GM21367 (cell line): ENCODE data around the gene ASCC3.

Experiments used
- ATAC-seq: cut with Tn5 transposase; IDR thresholded peaks from one replicate; pipeline ENCODE4 v1.9.1; 2021; ENCODE audit not compliant: unreplicated experiment

Gene ASCC3

DNA sequence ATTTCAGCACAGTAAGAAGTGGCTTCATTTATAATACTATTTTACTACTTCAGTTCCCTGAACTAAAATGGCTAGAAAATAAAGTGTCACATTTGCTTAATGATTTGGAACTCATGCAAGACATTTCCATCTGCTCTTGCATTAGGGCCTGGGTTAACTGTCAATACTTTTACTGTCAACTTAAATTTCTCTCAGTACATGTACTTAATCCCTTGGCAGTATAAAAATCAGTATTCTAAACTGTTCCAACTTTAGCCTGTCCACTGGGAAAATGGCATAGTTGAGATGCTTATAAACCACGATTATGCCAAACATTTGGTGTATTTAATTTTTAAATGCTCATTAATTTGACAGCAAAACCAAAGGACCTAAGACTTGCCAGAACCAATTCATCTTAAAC, 154.5 kb downstream of the ASCC3 start:
- ATAC-seq: no peak

GRCh38 chr6:100724696-100725095, 156.4 kb downstream of the ASCC3 start:
- ATAC-seq: no peak

DNA sequence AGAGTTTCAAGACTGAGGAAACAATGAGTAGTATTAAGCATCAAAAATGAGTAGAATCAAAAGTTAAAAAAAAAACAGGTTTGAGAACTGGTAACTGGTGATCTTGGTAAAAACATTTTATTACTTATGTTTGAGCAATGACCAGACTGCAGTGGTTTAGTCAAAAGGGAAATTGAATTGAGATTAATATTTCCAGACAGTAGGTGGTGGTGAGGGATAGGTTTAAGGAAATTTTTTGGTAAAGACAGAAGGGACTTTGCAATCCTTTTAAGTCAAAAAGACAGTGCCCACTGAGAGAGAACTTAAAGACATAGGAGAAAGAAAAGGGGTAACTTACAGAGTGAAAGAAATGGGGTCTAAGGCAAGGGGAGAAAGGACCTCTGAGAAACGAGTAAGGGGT, 156.9 kb downstream of the ASCC3 start:
- no peak for ATAC-seq

GRCh38 chr6:100721256-100721655, 159.9 kb downstream of the ASCC3 start:
- ATAC-seq: no peak

- ATAC-seq: no peak
Measured at GRCh38 chr6:100719883-100720682, 161.0 kb downstream of the ASCC3 start.

GRCh38 chr6:100712997-100713396, 168.1 kb downstream of the ASCC3 start:
- ATAC-seq: no peak

- ATAC-seq: no peak
Measured at GRCh38 chr6:100706491-100706890, 174.6 kb downstream of the ASCC3 start.

GRCh38 chr6:100704961-100705360, 176.2 kb downstream of the ASCC3 start:
- ATAC-seq: no peak

DNA sequence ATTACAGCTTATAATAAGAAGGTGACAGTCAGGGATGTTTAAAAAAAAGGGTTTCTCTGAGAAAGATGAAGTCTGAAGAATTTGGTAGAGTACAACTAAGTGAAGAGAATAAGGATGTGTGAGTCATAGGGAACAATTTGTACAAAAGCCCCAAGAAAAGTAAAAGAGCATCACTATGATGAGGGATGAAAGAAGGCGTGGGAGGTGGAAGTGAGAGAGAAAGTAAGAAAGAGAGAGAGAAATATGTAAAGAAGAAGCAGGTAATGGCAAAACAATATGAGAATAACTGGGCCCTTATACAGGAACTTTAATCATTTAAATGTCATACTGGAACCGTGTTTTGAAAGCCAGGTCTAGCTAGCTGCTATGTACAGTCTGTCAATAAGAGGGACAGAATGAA, 179.4 kb downstream of the ASCC3 start:
- no peak for ATAC-seq

- ATAC-seq: no peak
Measured at GRCh38 chr6:100700009-100700408, 181.1 kb downstream of the ASCC3 start.

GRCh38 chr6:100695445-100695844, 185.7 kb downstream of the ASCC3 start:
- no peak for ATAC-seq

DNA sequence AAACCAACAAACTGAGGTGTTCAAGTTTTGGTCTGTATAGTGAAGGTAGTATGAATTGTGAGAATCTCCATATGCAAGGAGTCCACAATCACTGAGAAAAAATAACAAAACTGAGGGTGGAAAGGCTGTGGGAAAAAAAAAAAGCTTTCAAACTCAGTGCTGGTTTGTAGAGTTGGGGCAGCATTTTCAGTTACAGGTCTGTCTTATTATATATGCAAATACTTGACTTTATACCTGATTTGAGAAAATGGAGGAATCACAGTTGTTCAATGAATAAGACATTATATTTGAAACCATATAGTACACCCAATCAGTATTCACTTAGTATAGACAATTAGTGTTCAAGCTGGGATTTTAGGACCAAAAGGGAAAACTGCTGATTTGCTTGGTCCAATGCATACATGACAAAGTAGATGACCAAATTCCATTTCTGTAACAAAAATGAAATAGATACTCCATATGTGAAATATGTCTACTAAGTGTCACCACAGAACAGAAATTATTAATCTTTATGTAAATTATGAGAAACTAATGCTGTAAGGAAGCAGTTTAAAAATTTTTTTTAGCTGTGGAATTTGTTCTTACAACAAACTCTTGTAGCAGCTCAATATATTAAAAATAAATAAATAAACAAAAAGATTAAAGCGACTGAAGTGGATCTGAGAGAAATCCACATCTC, 187.7 kb downstream of the ASCC3 start:
- ATAC-seq: no peak

GRCh38 chr6:100691972-100692371, 189.2 kb downstream of the ASCC3 start:
- no peak for ATAC-seq

GRCh38 chr6:100686216-100686615, 194.9 kb downstream of the ASCC3 start:
- ATAC-seq: no peak

DNA sequence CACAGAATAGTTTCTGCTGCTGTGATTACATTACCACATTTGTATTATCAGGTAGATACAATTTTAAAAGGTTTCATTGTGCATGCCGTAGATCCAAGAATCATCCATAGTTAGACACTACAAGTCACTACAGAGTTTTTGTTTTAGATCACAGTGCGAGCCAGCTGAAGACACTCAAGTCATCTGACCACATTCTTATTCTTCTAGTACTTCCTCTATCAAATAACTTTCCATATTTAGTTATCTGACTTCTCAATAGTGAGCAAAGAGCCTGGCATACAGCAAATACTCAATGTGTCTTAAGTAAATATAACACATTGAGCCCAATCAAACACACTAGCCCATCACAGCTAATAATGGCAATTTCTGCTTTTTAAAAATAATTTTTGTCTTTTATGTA, 195.4 kb downstream of the ASCC3 start:
- ATAC-seq: no peak

DNA sequence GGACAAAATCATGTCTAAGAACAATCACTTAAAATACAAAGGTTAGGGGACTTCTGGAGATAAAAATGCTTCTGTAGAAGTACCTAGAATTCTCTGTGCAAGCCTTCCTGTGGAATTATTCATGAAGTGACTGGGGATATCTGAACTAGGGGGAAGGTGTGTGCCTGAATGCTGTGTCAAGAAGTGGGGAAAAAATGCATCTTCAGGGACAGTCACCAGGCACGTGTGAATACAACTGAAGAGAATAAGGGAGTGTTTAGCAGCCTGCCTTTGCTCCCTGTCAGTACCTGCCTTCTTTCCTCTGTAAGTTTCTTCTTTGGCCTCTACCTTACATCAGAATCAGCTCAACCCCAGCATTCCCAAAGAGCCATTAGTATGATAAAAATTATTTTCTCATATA, 201.0 kb downstream of the ASCC3 start:
- ATAC-seq: no peak

DNA sequence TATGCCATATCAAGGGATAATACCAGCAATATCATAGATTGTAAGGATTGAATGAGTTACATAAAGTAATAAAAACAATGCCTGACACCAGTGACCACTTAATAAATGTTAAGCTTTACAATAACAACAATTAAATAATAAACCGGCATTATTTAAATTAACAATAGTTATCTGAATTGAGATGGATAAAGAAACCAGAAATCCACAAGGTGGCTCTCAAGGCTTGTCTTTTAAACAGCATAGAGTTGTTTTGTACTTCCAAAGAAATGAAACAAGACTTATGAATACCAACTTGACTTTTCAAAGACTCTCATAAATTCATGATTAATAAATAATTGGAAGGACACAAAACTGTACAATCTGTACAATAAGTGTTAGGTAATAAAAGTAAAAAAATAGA, 203.1 kb downstream of the ASCC3 start:
- no peak for ATAC-seq

- no peak for ATAC-seq
Measured at GRCh38 chr6:100677240-100677639, 203.9 kb downstream of the ASCC3 start.

- no peak for ATAC-seq
Measured at GRCh38 chr6:100673641-100674040, 207.5 kb downstream of the ASCC3 start.

DNA sequence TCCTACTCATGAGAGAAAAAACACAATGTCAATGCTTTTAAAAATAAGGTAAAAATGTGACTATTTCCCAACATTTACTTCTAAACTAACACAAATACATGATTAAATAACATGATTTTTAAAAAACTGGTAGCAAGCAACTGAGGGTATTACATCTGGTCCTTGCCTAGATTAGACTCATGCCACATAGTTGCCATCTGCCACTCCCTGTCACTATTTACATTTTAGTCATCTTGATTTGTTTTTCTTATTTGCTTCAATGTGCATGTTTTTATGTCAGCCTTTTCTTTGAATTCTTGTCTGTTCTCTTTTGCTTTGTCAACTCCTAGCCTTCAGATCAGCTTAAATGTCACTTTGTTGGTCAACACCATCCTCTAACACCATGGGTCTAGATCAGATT, 209.4 kb downstream of the ASCC3 start:
- ATAC-seq: no peak

GRCh38 chr6:100670056-100670455, 211.1 kb downstream of the ASCC3 start:
- no peak for ATAC-seq

DNA sequence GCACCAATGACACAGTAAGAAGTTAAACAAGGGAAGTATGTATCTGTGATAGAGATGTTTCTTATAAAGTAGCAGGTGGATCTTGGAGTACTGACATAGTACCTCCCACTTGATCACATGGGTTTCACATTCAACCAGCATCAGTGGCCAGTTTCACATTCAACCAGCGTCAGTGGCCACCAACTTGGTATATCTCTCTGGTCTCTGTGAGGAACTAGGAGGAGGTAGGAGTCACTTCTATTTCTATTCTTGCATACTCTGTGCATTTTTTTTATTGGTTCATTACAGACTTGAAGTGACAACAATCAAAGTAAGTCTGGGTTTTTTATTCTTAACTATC, 216.1 kb downstream of the ASCC3 start:
- ATAC-seq: peak; percentile 100
